ENCODE measurements around the gene CCDC91.

GRCh38 chr12:28355161-28355560 is 164.9 kb downstream of the CCDC91 start:
- TF ChIP-seq POLR2AphosphoS5 (IDR thresholded peaks at IDR 0.05; ENCODE audit: low read depth, low read length) (no peak), CTCF (IDR thresholded peaks at IDR 0.05) (no peak), TCF7L2 (IDR thresholded peaks at IDR 0.05; ENCODE audit: low read depth, low read length) (no peak)
